ENCODE data around the gene MEF2D. TPM values are rescaled to one million over a fixed set of nuclear protein-coding genes. Genes with fewer than 3 reads are reported as not detected.

The MEF2D gene
- total and polyA plus RNA-seq, 7 donors: 43.1 to 258 (median 126) TPM

- intact Hi-C loops (cut with DNase I): no loop called here
- 91 to 95% (median 95%) methylated on average over 12 of the region's 12 CpGs for WGBS, 3 donors
Observed at GRCh38 chr1:156534424-156535060, 34.0 kb upstream of the MEF2D start.

GRCh38 chr1:156533568-156534220 lies 33.1 kb upstream of the MEF2D start:
- TF ChIP-seq CTCF (IDR thresholded peaks at IDR 0.05): no peak
- DNase-seq (no peak), ATAC-seq (no peak)
- Histone ChIP-seq H3K27ac (no peak overlapping the region), H3K4me3 (no peak overlapping the region), H3K4me1 (peaks cover 5% of the 10 kb centered on the region), H3K9me3 (no peaks in the 10 kb centered on the region), H3K27me3 (ENCODE audit: insufficient read depth in 3 of 3, low read length in 2 of 3) (no peaks in the 10 kb centered on the region), H3K36me3 (ENCODE audit: insufficient read depth in 1 of 2, low read depth in 1 of 2) (no peaks in the 10 kb centered on the region)
- intact Hi-C loops (cut with DNase I): no loop called here
- WGBS, 3 donors: 70 to 81% (median 76%) methylated on average over 11 of the region's 11 CpGs

More at GRCh38 chr1:156534424-156535060, 34.0 kb upstream of the MEF2D start:
- no peak for DNase-seq
- ATAC-seq: no peak
- no peak overlapping the region for H3K27ac ChIP-seq
- TF ChIP-seq CTCF (IDR thresholded peaks at IDR 0.05): no peak
- no peaks in the 10 kb centered on the region for H3K36me3 ChIP-seq (ENCODE audit: insufficient read depth in 1 of 2, low read depth in 1 of 2)
- no peak overlapping the region for H3K4me3 ChIP-seq
- peaks cover 5% of the 10 kb centered on the region for H3K4me1 ChIP-seq
- H3K27me3 ChIP-seq (ENCODE audit: insufficient read depth in 3 of 3, low read length in 2 of 3): no peaks in the 10 kb centered on the region
- no peaks in the 10 kb centered on the region for H3K9me3 ChIP-seq

- intact Hi-C loops (cut with DNase I): no loop called here
- no peak for DNase-seq
- ATAC-seq: peak in 3 of 4 donors; percentile 39 to 61 (median 53)
- TF ChIP-seq CTCF (IDR thresholded peaks at IDR 0.05): no peak
- peaks cover 5% of the 10 kb centered on the region for H3K4me1 ChIP-seq
- no peaks in the 10 kb centered on the region for H3K36me3 ChIP-seq (ENCODE audit: insufficient read depth in 1 of 2, low read depth in 1 of 2)
- 28 to 58% (median 32%) methylated on average over 4 of the region's 4 CpGs for WGBS, 3 donors
- H3K27me3 ChIP-seq (ENCODE audit: insufficient read depth in 3 of 3, low read length in 2 of 3): no peaks in the 10 kb centered on the region
- H3K27ac ChIP-seq: no peak overlapping the region
- no peaks in the 10 kb centered on the region for H3K9me3 ChIP-seq
- H3K4me3 ChIP-seq: no peak overlapping the region
Observed at GRCh38 chr1:156532374-156532773, 31.8 kb upstream of the MEF2D start.

- H3K4me1 ChIP-seq: peaks cover 5% of the 10 kb centered on the region
- ATAC-seq (no peak), DNase-seq (no peak)
- H3K27me3 ChIP-seq (ENCODE audit: insufficient read depth in 3 of 3, low read length in 2 of 3): no peaks in the 10 kb centered on the region
- no peaks in the 10 kb centered on the region for H3K36me3 ChIP-seq (ENCODE audit: insufficient read depth in 1 of 2, low read depth in 1 of 2)
- 96 to 98% (median 97%) methylated on average over 18 of the region's 18 CpGs for WGBS, 3 donors
- H3K9me3 ChIP-seq: no peaks in the 10 kb centered on the region
- intact Hi-C loops (cut with DNase I): no loop called here
- H3K4me3 ChIP-seq: no peak overlapping the region
- no peak for TF ChIP-seq CTCF (IDR thresholded peaks at IDR 0.05)
- H3K27ac ChIP-seq: no peak overlapping the region
Observed at GRCh38 chr1:156530006-156530405, 29.4 kb upstream of the MEF2D start.

All from psoas muscle (tissue), 8 donors.